Measurements from ENCODE around the gene SLC6A13.

- no peak for TF ChIP-seq POLR2A (IDR thresholded peaks at IDR 0.05)
- TF ChIP-seq CTCF (IDR thresholded peaks at IDR 0.05): no peak
These were observed 55.7 kb downstream of the SLC6A13 start for GRCh38 chr12:206746-207440.
